Cardiac muscle cell (in vitro differentiated cells and primary cell): ENCODE results near the gene SPIN1. TPM values are rescaled to one million over a fixed set of nuclear protein-coding genes. Genes with fewer than 3 reads are reported as not detected.

Source experiments
- DNase-seq, 2 donors: peaks; one replicate each; pipeline versions ENCODE4 v3.0.0 to v3.0.0-alpha.2; 2010 to 2017; ENCODE audit warnings: low read depth in 1 of 2, low spot score in 1 of 2
- H3K27ac ChIP-seq: fragments of 200-600 bp; sonication (generic); 2 replicates; pipeline ENCODE4 v1.5.1; 2016
- H3K27me3 ChIP-seq: fragments of 200-600 bp; sonication (generic); 2 replicates; pipeline ENCODE4 v1.6.0; 2016; ENCODE audit warnings: control low read depth
- H3K36me3 ChIP-seq: fragments of 200-600 bp; sonication (generic); 2 replicates; pipeline ENCODE4 v1.5.1; 2016; ENCODE audit warnings: control low read depth
- H3K4me1 ChIP-seq: fragments of 200-600 bp; sonication (generic); 2 replicates; pipeline ENCODE4 v1.8.1; 2017; ENCODE audit warnings: low read depth, mild to moderate bottlenecking, mixed run types
- H3K4me3 ChIP-seq: fragments of 200-600 bp; sonication (generic); 2 replicates; pipeline ENCODE4 v1.5.1; 2016; ENCODE audit warnings: mild to moderate bottlenecking
- H3K9me3 ChIP-seq: fragments of 200-600 bp; sonication (generic); 2 replicates; pipeline ENCODE4 v1.5.1; 2017; ENCODE audit warnings: low read depth, mild to moderate bottlenecking, control low read depth
- CTCF ChIP-seq: IDR thresholded peaks from 2 replicates; pipeline ENCODE4 v1.5.1; 2012; ENCODE audit warnings: low read depth, mild to moderate bottlenecking, low read length
- polyA plus RNA-seq: library from polyadenylated mRNA; unstranded; fragments of >200 nt; fragmentation: Nextera tagmentation; extraction: Ambion mirVana; gene quantifications from 2 replicates; pipeline ENCODE4 v1.2.1, GENCODE V29; 2016
- total RNA-seq: library from RNA; depleted of rRNA; stranded (reverse); fragments of >200 nt; gene quantifications from 2 replicates; pipeline ENCODE4 v1.2.3, GENCODE V29; 2016

The SPIN1 gene
- total and polyA plus RNA-seq, 2 experiments from 2014 or later, result 57.6 to 67.5 TPM

GRCh38 chr9:88502552-88503034 lies 114.3 kb downstream of the SPIN1 start:
- Histone ChIP-seq H3K4me1 (no peaks in the 10 kb centered on the region), H3K4me3 (no peak overlapping the region), H3K27ac (no peak overlapping the region), H3K36me3 (no peaks in the 10 kb centered on the region), H3K9me3 (no peaks in the 10 kb centered on the region), H3K27me3 (no peaks in the 10 kb centered on the region)
- TF ChIP-seq CTCF, result no peak
- no peak for DNase-seq

GRCh38 chr9:88503081-88503844 lies 115.0 kb downstream of the SPIN1 start:
- Histone ChIP-seq H3K4me1 (no peaks in the 10 kb centered on the region), H3K27ac (no peak overlapping the region), H3K4me3 (no peak overlapping the region), H3K27me3 (no peaks in the 10 kb centered on the region), H3K9me3 (no peaks in the 10 kb centered on the region), H3K36me3 (no peaks in the 10 kb centered on the region)
- no peak for DNase-seq
- no peak for TF ChIP-seq CTCF

DNA sequence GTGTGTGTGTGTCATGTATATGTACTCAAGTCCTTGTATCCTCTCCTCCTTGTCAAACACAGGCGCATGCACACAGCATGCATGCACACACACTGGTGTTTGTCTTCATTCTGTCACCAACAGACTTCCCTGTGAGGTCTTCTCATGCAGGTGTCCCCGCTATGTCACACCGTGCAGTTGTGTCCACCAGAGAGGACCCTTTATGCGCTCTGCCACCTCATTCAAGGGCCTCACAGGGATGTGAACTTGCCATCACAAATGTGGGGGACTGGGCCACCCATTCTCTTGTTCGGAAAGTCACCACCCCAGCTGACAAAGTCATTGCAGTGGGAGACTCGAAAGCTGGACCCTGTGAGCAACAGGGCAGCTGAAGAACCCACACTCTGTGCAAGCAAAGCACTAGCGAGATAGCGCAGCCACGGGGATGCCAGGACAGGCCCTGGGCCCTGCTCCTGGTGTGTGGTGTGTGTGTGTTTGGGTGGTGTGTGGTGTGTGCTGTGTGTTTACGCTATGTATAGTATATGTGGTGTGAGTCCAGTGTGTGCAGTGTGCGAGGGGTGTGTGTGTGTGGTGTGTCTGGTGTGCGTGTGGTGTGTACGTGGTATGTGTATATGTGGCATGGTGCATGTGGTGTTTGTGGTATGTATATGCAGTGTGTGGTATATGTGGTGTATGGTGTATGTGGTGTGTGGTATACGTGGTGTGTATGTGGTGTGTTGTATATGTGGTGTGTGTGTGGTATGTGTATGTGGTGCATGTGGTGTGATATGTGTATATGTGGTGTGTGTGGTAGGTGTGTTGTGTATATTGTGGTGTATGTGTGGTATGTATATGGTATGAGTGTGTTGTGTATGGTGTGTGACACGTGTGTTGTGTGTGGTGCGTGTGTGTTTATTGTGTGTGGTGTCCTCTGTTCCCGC lies 115.9 kb downstream of the SPIN1 start:
- Histone ChIP-seq H3K27me3 (no peaks in the 10 kb centered on the region), H3K4me3 (no peak overlapping the region), H3K36me3 (no peaks in the 10 kb centered on the region), H3K4me1 (no peaks in the 10 kb centered on the region), H3K9me3 (no peaks in the 10 kb centered on the region), H3K27ac (no peak overlapping the region)
- no peak for TF ChIP-seq CTCF
- DNase-seq, result no peak

DNA sequence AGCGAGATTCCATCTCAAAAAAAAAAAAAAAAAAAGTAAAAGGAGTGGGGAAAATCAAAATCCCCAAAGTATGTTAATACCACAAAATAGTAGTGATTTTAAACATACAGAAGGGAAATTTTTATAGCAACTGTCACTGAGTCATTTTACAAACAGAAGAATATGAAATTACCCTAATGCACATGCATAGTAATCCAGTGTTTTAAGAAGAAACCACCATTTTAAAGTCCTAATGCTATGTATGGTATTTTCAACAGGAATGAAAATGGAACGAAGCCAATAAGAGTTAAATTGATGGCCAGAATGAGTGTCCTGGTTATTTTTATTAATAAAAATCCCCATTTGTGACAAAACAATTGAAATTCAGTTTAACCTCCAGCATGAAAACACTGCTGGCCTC lies 120.1 kb downstream of the SPIN1 start:
- DNase-seq, result no peak
- TF ChIP-seq CTCF, result no peak
- no peaks in the 10 kb centered on the region for H3K4me1 ChIP-seq
- no peak overlapping the region for H3K27ac ChIP-seq
- H3K27me3 ChIP-seq, result no peaks in the 10 kb centered on the region
- no peak overlapping the region for H3K4me3 ChIP-seq
- H3K36me3 ChIP-seq, result no peaks in the 10 kb centered on the region
- H3K9me3 ChIP-seq, result no peaks in the 10 kb centered on the region

DNA sequence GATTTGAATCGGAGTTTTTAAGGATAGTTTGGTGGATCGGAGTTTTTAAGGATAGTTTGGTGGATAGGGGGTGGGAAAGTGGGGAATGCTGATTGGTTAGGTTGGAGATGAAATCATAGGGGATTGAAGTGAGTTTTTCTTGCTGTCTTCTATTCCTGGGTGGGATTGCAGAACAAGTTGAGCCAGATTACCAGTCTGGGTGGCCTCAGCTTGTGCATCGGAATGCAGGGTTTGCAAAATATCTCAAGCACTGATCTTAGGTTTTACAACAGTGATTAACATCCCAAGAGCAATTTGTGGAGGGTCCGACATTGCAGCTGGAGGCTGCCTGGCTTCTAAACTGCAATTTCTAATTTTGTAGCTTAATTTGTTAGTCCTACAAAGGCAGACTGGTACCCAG lies 123.7 kb downstream of the SPIN1 start:
- no peak overlapping the region for H3K27ac ChIP-seq
- no peak overlapping the region for H3K4me3 ChIP-seq
- H3K9me3 ChIP-seq, result no peaks in the 10 kb centered on the region
- no peaks in the 10 kb centered on the region for H3K27me3 ChIP-seq
- no peak for DNase-seq
- H3K36me3 ChIP-seq, result no peaks in the 10 kb centered on the region
- no peak for TF ChIP-seq CTCF
- no peaks in the 10 kb centered on the region for H3K4me1 ChIP-seq
